Islet precursor cell (in vitro differentiated cells): ENCODE data around the gene LENEP.
A peak's percentile ranks its signal among the peaks of the same experiment; 100 is the strongest.

Experiments
- DNase-seq: peaks from one replicate; pipeline ENCODE4 v3.0.0-alpha.2; 2018

The LENEP gene

DNA sequence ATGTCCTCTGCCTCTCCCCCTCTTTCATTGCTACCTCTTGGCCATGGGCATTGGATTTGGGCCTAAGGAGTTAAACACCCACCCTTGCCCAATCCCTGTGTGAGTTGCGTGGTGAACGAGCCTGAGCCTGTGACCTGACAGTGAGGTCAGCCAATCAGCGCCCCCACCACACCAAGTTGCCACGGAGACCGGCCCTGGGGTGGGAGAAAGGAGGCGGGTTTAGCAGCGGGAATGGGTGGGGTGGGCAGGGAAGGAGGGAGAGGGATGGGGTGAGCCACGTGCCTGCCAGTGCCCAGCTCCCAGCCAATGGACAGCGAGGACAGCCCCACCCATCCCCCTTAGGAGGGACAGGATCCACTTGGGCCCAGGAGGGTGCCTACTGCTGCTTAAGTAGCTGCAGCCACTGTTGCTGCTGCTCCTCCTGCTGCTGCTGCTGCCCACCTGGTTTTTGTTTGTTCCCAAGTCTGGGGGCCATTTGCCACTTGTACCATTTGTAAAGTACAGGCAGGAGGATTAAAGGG lies 18.7 kb downstream of the LENEP start:
- DNase-seq, result peak; percentile 79

- no peak for DNase-seq
Measured at GRCh38 chr1:155012776-155013602, 19.6 kb downstream of the LENEP start.

GRCh38 chr1:155013632-155014031 lies 20.2 kb downstream of the LENEP start:
- DNase-seq, result no peak

DNA sequence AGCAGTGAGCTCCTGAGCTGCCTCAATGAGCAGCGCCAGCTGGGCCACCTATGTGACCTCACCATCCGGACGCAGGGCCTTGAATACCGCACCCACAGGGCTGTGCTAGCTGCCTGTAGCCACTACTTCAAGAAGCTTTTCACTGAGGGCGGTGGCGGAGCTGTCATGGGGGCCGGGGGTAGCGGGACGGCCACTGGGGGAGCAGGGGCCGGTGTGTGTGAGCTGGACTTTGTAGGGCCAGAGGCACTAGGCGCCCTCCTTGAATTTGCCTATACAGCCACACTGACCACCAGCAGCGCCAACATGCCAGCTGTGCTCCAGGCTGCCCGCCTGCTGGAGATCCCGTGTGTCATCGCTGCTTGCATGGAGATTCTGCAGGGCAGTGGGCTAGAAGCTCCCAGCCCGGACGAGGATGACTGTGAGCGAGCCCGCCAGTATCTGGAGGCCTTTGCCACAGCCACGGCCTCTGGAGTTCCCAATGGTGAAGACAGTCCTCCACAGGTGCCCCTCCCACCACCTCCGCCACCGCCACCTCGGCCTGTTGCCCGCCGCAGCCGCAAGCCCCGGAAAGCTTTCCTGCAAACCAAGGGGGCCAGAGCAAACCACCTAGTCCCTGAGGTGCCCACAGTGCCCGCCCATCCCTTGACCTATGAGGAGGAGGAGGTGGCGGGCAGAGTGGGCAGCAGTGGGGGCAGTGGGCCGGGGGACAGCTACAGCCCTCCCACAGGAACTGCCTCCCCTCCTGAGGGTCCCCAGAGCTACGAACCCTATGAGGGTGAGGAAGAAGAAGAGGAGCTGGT lies 21.5 kb downstream of the LENEP start:
- DNase-seq, result no peak

DNA sequence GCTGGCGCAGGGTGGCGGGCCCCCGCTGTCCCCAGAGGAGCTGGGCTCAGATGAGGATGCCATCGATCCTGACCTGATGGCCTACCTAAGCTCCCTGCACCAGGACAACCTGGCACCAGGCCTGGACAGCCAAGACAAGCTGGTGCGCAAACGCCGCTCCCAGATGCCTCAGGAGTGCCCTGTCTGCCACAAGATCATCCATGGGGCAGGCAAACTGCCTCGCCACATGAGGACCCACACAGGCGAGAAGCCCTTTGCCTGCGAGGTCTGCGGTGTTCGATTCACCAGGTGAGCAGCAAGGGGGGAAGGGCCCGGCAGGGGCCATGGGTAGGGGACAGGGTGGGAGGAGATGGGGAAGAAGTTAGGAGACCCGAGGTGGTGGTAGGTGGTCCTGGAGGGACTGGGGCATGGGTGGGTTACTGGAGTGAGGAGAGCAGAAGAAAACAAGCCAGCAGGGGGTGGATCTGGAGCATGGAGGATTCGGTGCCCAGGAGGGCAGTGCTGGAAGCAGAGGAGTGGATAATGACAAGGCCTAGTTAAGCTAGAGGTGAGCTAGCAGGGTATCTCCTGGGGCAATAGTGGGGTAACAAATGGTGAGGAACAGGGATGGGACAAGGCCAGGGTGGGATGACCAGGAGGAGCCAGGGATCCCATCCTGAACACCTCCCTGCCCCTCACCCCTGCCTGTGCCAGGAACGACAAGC lies 22.3 kb downstream of the LENEP start:
- no peak for DNase-seq

DNA sequence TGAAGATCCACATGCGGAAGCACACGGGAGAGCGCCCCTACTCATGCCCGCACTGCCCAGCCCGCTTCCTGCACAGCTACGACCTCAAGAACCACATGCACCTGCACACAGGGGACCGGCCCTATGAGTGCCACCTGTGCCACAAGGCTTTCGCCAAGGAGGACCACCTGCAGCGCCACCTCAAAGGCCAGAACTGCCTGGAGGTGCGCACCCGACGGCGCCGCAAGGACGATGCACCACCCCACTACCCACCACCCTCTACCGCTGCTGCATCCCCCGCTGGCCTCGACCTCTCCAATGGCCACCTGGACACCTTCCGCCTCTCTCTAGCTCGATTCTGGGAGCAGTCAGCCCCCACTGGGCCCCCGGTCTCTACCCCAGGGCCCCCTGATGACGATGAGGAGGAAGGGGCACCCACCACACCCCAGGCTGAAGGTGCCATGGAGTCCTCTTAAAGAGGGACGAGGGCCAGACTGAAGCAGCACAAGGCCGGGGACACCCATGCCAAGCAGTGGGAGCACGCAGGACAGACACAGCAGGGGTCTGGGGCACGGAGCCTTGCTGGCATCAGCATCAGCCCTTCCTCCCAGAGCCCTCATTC lies 22.9 kb downstream of the LENEP start:
- DNase-seq, result no peak

DNA sequence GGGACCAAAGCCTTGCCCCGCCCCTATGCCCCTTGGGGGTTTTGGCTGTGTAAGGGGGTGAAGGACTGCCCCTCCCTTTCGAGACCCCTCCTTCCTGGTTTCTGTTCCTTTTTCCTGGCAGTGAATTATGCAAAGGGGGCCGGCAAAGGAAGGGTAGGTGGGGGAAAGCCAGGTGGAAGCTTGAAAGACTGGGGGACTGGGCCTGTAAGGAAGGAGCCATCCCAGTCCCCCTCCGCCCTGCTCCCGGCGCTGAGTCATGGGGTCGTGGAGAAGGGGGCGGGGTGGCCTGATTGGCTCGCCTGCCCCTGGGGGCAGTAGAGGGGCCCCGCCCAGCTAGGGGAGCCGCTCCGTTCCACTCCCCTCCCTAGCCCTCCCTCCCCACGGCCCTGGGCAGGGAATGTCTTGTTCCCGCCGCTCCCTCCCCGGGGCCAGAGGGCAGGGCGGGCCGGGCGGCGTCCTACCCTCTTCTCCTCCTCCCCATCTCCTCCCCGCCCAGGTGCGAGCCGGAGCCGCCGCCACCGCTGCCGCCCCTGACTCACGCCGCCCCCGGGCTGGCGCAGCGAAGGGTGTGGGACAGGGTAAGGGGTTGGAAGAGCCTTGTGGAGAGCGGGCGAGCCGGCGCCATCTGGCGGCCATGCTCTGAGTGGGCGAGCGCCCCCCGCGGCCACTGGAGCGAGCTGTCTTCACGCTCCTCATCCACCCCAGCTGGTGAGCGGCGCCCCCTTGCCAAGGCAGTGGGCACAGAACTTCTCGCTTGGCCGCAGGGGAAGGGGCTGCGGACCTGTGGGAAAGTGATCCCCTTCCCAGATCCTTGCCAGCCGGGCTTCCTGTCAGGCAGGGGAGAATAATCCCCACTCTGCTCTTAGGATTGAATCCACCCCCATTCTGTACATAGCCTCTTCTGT lies 23.9 kb downstream of the LENEP start:
- peak; percentile 100 for DNase-seq

DNA sequence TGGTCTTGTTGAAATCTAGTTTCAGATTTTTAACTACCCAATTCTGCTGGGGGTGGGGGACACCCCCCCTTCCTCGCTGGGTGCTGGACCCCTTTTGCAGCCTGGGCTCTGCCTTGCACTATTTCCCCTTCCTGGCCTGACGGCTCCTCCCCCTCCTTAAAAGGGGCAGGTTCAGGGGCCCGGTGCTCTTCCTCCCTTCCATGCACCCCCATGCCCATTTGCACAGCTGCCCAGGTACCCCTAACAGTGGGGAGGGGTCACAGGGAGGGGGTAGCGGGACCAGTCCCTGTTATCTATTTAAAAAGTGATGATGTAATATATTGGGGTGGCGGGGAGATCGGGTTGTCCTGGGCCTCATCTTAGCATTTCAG lies 24.5 kb downstream of the LENEP start:
- DNase-seq, result no peak

DNA sequence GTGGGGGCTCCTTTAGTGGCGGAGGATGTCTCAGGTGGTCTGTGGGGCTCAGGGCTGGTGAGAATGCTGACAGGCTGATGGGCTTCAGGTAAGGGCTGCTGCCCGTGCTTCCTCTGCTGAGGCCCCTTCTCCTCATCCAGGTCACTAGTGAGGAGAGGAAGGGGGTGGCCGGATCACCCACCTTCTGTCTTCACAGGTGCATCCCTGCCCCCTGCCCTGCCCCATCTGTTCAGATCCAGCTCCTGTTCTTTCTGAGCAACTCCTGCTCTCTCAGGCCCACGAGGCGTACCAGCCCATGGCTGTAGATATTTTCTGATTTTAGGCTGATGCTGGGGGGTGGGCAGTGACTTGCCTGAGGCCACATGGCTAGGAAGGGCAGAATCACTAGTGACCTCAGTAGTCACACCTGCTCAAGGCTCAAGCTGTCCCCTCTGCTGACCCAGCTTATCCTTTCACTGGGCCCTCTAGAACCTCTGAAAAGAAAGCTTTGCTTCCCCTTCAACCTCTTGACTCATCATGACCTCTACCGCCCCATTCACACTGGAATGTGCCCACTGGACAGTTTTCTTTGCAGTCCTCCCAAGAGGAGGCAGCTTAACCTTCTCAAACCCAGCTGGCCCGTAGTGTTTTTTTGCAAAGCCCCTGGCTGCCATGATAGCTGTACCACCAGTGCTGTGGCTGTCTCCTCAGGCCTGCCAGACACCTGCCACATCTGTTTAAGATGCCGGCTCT lies 25.4 kb downstream of the LENEP start:
- DNase-seq, result no peak

GRCh38 chr1:155019377-155020245 lies 26.2 kb downstream of the LENEP start:
- DNase-seq, result no peak

DNA sequence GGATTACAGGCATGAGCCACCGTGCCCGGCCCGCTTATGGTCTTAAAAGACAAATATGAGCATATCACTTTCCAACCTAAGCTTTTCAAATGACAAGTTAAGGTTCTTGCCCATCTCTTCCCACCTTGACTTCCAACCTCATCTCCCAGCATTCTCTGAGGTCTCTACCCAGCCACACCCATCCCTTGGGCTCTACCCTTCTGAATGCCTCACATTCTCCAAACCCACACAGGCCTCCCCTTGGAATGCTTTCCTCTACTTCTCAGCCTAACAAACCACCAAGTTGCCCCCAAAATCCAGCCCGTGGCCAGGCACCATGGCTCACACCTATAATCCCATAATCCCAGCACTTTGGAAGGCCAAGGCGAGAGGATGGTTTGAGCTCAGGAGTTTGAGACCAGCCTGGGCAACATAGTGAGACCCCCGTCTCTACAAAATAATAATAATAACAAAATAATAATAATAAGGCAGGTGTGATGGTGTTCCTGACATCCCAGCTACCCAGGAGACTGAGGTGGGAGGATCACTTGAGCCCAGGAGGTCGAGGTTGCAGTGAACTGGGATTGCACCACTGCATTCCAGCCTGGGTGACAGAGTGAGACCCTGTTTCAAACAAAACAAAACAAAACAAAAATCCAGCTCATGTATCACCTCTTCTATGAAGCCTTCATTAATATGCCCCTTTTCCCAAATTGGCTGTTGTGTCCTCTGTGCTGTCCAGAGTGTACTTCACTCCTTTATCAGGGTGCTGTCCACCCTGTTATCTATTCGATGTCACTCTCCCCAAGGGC lies 28.9 kb downstream of the LENEP start:
- no peak for DNase-seq

GRCh38 chr1:155022927-155023236 lies 29.5 kb downstream of the LENEP start:
- no peak for DNase-seq

GRCh38 chr1:155023627-155024026 lies 30.2 kb downstream of the LENEP start:
- no peak for DNase-seq

GRCh38 chr1:155024315-155024714 lies 30.9 kb downstream of the LENEP start:
- DNase-seq, result no peak

GRCh38 chr1:155026154-155026553 lies 32.8 kb downstream of the LENEP start:
- peak; percentile 69 for DNase-seq

DNA sequence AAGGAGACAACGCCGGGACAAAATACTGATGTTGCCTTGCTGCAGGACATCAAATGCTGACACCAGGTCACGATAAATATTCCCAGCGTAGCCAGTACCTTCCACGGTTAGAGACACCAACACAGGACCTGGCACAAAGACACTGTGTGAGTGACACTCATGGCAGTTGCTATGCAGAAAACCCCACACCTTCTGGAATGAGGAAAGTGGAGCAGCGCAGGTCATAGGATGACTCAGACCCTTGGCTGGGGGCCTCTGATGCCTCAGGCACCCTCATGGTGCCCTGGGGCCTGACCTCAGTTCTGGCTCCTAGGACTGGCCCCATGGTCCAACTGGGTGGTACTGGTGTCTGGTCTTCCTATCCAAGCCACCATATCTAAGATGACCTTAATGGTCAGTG lies 33.2 kb downstream of the LENEP start:
- peak; percentile 74 for DNase-seq

DNA sequence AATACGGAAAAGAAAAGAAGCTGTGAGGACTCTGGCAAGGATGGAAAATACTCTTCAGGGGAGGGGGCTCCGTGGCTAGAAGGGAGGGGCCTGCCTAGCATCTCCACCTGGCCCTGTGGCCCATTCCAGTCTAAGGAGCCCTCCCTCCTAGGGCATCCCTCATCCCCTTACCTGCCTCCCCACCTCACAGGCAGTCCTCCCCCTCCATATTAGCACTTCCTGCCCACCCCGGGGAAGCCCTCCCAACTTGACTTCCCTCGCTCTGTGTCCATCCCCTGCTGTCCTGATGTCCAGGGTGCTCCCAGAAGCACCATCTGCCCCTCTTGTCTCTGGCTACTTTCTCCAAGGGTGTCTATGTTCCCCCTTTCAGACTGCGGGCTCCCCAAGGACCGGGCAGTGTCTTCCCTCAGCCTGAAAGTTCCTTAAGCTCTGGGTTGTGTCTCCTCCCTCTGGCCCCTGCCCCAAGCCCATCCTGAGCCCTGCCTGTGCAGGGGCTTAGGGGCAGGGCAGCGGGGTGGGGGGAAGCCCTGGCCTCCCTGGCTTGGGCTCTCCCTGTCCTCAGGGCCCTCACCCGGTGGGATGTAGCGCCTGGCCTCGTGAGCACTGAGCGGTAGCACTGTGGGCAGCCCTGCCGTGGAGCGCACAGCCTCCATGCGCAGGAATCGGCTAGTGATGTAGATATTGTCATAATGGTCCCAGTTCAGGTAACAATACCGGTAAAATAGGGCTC lies 36.3 kb downstream of the LENEP start:
- DNase-seq, result no peak

- no peak for DNase-seq
Measured at GRCh38 chr1:155030243-155030795, 36.9 kb downstream of the LENEP start.
